Osteocyte (in vitro differentiated cells): ENCODE measurements around the gene SENP3. TPM values are rescaled to one million over a fixed set of nuclear protein-coding genes. Genes with fewer than 3 reads are reported as not detected.

ENCODE experiments used
- DNase-seq: peaks from one replicate; pipeline ENCODE4 v3.0.0; 2021; ENCODE audit warnings: mixed read lengths; ENCODE audit not compliant: unreplicated experiment; ENCODE audit errors: extremely low spot score
- H3K27ac Mint-ChIP-seq: one replicate; pipeline ENCODE4 v1.8.0; 2021; ENCODE audit warnings: mild to moderate bottlenecking, mixed read lengths; ENCODE audit not compliant: unreplicated experiment
- H3K27me3 Mint-ChIP-seq: one replicate; pipeline ENCODE4 v1.8.0; 2021; ENCODE audit warnings: mixed read lengths; ENCODE audit not compliant: unreplicated experiment
- H3K36me3 Mint-ChIP-seq: one replicate; pipeline ENCODE4 v1.8.0; 2021; ENCODE audit warnings: mixed read lengths; ENCODE audit not compliant: unreplicated experiment
- H3K4me1 Mint-ChIP-seq: one replicate; pipeline ENCODE4 v1.8.0; 2021; ENCODE audit warnings: mixed read lengths; ENCODE audit not compliant: unreplicated experiment
- H3K4me3 Mint-ChIP-seq: one replicate; pipeline ENCODE4 v1.8.0; 2021; ENCODE audit warnings: mild to moderate bottlenecking, moderate library complexity, mixed read lengths; ENCODE audit not compliant: unreplicated experiment
- H3K9me3 Mint-ChIP-seq: one replicate; pipeline ENCODE4 v1.8.0; 2021; ENCODE audit warnings: mixed read lengths; ENCODE audit not compliant: unreplicated experiment
- total RNA-seq: library from RNA; stranded (reverse); gene quantifications from 2 replicates; pipeline ENCODE4 v1.2.1, GENCODE V29; 2021
- TF ChIP-seq, protein P1 (sequence below): fragments of 200-600 bp; sonication (generic); IDR thresholded peaks from 2 replicates; pipeline ENCODE4 v1.5.0; 2021; ENCODE audit warnings: antibody characterized with exemption, mild to moderate bottlenecking, moderate library complexity

Gene SENP3
- total RNA-seq, 1 donor from 2014 or later = 52.5 TPM

DNA sequence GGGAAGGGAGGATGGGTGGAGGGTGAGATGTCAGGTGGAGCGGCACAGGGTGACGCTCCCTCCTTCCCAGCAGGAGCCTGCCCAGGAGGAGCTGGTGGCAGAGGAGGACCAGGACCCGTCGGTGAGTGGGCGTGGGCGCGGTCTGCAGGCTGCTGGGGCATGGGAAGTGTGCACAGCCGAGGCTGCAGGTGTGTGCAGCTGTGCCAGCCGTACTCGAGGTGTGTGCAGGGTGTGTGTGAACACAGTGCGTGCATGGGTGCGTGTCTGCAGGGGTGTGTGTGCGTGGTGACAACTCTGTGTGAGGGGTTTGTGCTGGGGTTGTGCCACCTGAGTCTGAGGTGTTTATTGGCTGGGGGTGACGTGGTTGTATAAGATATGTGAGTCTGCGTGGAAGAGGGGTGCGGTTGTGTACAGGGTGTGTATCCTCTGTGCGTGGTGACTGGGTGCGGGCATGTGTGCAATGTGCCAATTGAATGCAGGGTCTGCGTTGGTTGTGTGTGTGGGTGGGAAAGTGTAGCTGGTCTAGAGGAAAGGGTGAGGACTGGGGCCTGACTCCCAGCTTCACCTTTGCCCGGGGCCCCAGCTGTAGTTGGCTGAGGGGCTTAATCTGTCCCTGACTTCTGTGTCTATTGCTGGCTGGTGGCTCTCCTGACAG lies 12.2 kb upstream of the SENP3 start:
- Mint-ChIP-seq H3K27ac (peak overlapping the region; percentile 42), H3K9me3 (no peaks in the 10 kb centered on the region), H3K36me3 (no peaks in the 10 kb centered on the region), H3K27me3 (no peaks in the 10 kb centered on the region), H3K4me3 (peak overlapping the region; percentile 66), H3K4me1 (peaks cover 14% of the 10 kb centered on the region)
- no peak for DNase-seq
- TF ChIP-seq, protein P1, sequence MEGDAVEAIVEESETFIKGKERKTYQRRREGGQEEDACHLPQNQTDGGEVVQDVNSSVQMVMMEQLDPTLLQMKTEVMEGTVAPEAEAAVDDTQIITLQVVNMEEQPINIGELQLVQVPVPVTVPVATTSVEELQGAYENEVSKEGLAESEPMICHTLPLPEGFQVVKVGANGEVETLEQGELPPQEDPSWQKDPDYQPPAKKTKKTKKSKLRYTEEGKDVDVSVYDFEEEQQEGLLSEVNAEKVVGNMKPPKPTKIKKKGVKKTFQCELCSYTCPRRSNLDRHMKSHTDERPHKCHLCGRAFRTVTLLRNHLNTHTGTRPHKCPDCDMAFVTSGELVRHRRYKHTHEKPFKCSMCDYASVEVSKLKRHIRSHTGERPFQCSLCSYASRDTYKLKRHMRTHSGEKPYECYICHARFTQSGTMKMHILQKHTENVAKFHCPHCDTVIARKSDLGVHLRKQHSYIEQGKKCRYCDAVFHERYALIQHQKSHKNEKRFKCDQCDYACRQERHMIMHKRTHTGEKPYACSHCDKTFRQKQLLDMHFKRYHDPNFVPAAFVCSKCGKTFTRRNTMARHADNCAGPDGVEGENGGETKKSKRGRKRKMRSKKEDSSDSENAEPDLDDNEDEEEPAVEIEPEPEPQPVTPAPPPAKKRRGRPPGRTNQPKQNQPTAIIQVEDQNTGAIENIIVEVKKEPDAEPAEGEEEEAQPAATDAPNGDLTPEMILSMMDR = no peak

GRCh38 chr17:7550344-7550743 lies 11.4 kb upstream of the SENP3 start:
- no peaks in the 10 kb centered on the region for H3K27me3 Mint-ChIP-seq
- TF ChIP-seq, protein P1 = no peak
- no peaks in the 10 kb centered on the region for H3K9me3 Mint-ChIP-seq
- peaks cover 14% of the 10 kb centered on the region for H3K4me1 Mint-ChIP-seq
- H3K27ac Mint-ChIP-seq = peak overlapping the region; percentile 42
- no peak overlapping the region for H3K4me3 Mint-ChIP-seq
- DNase-seq = no peak
- no peaks in the 10 kb centered on the region for H3K36me3 Mint-ChIP-seq

GRCh38 chr17:7551396-7551795 lies 10.3 kb upstream of the SENP3 start:
- DNase-seq = no peak
- peaks cover 14% of the 10 kb centered on the region for H3K4me1 Mint-ChIP-seq
- no peaks in the 10 kb centered on the region for H3K27me3 Mint-ChIP-seq
- H3K9me3 Mint-ChIP-seq = no peaks in the 10 kb centered on the region
- H3K36me3 Mint-ChIP-seq = no peaks in the 10 kb centered on the region
- TF ChIP-seq, protein P1 = no peak
- H3K4me3 Mint-ChIP-seq = no peak overlapping the region
- H3K27ac Mint-ChIP-seq = no peak overlapping the region

DNA sequence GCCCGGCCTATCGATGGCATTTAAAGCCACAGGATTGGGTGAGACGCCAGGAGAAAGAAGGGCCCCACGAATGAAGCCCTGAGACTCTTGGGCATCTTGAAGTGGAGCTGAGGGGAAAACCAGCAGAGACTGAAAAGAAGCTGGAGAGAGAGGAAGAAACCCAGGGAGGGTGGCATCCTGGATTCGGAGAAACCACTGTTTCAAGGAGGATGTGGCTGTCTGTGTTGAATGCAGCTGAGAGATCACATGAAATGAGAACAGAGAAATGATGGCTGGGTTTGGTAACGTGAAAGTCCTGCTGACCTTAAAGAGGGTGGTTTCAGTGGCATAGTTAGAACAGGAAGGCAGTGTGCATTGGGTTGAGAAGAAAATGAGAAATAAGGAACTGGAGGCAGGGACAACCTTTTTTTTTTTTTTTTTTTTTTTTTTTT lies 9.1 kb upstream of the SENP3 start:
- no peak overlapping the region for H3K4me3 Mint-ChIP-seq
- H3K36me3 Mint-ChIP-seq = no peaks in the 10 kb centered on the region
- no peaks in the 10 kb centered on the region for H3K27me3 Mint-ChIP-seq
- no peak overlapping the region for H3K27ac Mint-ChIP-seq
- DNase-seq = no peak
- TF ChIP-seq, protein P1 = no peak
- H3K4me1 Mint-ChIP-seq = peaks cover 14% of the 10 kb centered on the region
- H3K9me3 Mint-ChIP-seq = no peaks in the 10 kb centered on the region

GRCh38 chr17:7553356-7553755 lies 8.4 kb upstream of the SENP3 start:
- DNase-seq = no peak
- H3K4me1 Mint-ChIP-seq = peaks cover 18% of the 10 kb centered on the region
- H3K36me3 Mint-ChIP-seq = no peaks in the 10 kb centered on the region
- H3K9me3 Mint-ChIP-seq = no peaks in the 10 kb centered on the region
- no peak overlapping the region for H3K27ac Mint-ChIP-seq
- H3K4me3 Mint-ChIP-seq = no peak overlapping the region
- TF ChIP-seq, protein P1 = no peak
- H3K27me3 Mint-ChIP-seq = no peaks in the 10 kb centered on the region
